ENCODE measurements around the gene HBA2.
"Not testable (repeated sequence)": the region's sequence is repeated elsewhere in the genome, so short reads cannot be mapped to it uniquely, and the experiment has no call there.

The HBA2 gene

DNA sequence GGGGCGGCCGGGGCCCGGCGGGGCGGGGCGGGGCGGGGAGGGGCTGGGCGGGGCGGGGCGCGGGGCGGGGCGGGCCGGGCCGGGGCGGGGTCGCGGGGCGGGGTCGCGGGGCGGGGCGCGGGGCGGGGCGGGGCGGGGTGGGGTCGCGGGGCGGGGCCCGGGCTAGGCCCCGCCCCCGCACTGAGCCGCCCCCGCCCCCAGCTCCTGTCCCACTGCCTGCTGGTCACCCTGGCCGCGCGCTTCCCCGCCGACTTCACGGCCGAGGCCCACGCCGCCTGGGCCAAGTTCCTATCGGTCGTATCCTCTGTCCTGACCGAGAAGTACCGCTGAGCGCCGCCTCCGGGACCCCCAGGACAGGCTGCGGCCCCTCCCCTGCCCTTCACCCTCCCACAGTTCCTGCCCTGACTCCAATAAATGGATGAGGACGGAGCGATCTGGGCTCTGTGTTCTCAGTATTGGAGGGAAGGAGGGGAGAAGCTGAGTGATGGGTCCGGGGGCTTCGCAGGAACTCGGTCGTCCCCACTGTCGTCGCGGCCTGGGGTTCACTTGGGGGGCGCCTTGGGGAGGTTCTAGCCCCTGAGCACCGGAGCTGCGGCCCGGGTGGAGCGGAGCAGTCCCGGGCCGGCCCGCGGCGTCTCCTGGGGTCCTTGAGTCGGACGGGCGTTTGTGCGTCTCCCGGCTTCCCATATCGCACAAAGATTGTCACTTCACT, 7.7 kb upstream of the HBA2 start:
- Mint-ChIP-seq H3K9me3 (no peaks in the 10 kb centered on the region), H3K36me3 (ENCODE audit: low read depth) (no peaks in the 10 kb centered on the region), H3K27me3 (peaks cover 45% of the 10 kb centered on the region), H3K4me3 (no peak overlapping the region), H3K27ac (no peak overlapping the region), H3K4me1 (ENCODE audit: low read depth) (peaks cover 16% of the 10 kb centered on the region)

DNA sequence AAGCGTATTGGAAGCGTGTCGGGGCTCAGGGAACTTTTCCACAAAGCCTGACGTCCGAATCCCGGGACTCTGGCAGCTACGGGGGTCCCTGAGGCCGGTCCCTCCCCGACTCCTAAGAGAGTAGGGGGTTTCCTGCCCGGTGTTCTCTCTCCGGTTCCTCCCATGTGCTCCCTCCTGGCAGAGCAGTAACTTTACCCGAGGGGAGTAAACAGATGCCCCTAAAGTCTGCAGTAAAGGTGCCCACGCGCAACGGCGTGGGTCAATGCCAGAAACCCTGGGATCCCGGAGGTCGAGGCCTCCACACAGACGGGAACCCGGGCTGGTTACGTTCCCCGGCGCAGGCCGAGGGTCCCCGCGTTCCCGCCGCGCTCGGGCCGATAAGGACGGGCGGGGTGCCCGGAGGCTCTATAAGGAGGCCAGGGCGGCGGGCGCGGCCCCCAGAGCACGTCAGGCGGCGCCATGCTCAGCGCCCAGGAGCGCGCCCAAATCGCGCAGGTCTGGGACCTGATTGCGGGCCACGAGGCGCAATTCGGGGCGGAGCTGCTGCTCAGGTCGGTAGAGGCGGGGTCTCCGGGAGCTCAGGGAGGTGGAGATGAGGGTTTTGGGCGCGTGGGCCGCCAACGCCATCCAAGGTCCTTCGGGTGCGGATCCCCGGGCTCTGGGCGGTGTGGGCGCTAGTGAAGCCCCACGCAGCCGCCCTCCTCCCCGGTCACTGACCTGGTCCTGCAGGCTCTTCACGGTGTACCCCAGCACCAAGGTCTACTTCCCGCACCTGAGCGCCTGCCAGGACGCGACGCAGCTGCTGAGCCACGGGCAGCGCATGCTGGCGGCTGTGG, 6.9 kb upstream of the HBA2 start, which contains the start of gene HBM:
Gene HBM, plus strand, starts transcription at position 440 of the 836 bp plus-strand sequence. Its CDS starts 20 bp downstream, at position 460.
- Mint-ChIP-seq H3K4me3 (peak within 1 kb of the TSS; percentile 30), H3K27me3 (peaks cover 51% of the 10 kb centered on the region), H3K9me3 (no peaks in the 10 kb centered on the region), H3K4me1 (ENCODE audit: low read depth) (peaks cover 16% of the 10 kb centered on the region), H3K36me3 (ENCODE audit: low read depth) (no peaks in the 10 kb centered on the region), H3K27ac (no peak within 1 kb of the TSS)

DNA sequence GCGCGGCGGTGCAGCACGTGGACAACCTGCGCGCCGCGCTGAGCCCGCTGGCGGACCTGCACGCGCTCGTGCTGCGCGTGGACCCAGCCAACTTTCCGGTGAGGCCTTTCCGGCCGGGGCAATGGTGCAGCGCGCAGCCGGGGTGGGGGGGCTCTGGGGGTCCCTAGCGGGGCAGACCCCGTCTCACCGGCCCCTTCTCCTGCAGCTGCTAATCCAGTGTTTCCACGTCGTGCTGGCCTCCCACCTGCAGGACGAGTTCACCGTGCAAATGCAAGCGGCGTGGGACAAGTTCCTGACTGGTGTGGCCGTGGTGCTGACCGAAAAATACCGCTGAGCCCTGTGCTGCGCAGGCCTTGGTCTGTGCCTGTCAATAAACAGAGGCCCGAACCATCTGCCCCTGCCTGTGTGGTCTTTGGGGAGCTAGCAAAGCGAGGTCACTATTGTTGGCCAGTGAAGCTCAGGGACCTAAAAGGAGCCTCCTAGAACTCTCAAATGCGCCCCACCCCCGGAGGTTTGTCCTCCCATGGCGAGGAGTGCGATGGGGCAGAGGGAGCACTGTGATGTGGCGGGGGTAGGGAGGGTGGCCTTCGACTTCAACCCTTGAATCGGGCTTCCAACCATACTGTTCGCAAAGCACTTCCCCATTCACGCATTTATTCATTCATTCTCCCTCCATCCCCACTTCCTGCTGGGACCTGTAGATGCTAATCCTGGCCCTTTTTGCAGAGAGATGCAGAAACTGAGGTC, 6.1 kb upstream of the HBA2 start:
- H3K9me3 Mint-ChIP-seq: no peaks in the 10 kb centered on the region
- peaks cover 50% of the 10 kb centered on the region for H3K27me3 Mint-ChIP-seq
- no peak overlapping the region for H3K27ac Mint-ChIP-seq
- H3K4me1 Mint-ChIP-seq (ENCODE audit: low read depth): peaks cover 16% of the 10 kb centered on the region
- peak overlapping the region; percentile 30 for H3K4me3 Mint-ChIP-seq
- no peaks in the 10 kb centered on the region for H3K36me3 Mint-ChIP-seq (ENCODE audit: low read depth)

DNA sequence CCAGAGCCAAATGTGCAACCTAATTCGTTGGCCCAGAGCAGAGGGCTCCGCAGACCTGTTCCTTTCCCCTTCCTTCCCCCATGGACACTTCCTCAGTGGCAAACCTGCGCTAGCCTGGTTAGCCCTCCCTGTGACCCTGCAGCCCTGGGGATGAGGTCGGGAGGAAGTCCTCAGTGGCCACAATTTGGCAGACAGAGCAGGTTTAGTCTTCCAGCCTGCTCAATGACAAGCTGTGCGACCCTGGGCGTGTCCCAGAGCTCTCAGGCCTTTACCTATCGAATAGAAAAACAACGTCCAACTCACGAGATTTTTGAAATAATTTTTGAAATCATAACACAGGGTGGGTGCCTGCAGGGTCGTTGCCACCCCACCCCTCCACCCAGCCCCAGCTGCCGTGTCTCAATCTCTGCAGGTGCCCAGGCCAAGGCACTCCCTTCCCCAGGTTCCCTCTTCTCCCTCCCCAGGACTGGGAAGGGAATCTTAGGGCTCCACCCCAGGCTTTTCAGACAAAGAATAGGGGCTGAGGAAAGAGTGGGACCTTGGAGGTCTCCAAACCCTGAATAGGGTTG, 5.5 kb upstream of the HBA2 start:
- Mint-ChIP-seq H3K27me3 (peaks cover 55% of the 10 kb centered on the region), H3K27ac (no peak overlapping the region), H3K4me3 (no peak overlapping the region), H3K9me3 (no peaks in the 10 kb centered on the region), H3K4me1 (ENCODE audit: low read depth) (peaks cover 16% of the 10 kb centered on the region), H3K36me3 (ENCODE audit: low read depth) (no peaks in the 10 kb centered on the region)

DNA sequence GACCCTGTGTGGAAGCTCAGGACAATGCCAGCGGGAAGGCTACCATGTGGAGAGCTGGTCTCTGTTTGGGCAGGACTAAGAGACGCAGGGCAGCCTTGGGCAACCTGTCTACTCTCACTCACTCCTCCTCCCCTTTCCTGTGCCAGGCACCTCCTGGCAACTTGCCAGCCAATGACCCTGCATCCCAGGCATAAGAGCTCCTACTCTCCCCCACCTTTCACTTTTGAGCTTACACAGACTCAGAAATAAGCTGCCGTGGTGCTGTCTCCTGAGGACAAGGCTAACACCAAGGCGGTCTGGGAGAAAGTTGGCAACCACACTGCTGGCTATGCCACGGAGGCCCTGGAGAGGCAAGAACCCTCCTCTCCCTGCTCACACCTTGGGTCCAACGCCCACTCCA, 4.3 kb upstream of the HBA2 start:
- Mint-ChIP-seq H3K36me3 (ENCODE audit: low read depth) (no peaks in the 10 kb centered on the region), H3K27me3 (peaks cover 53% of the 10 kb centered on the region), H3K4me1 (ENCODE audit: low read depth) (peaks cover 17% of the 10 kb centered on the region), H3K4me3 (no peak overlapping the region), H3K27ac (no peak overlapping the region), H3K9me3 (no peaks in the 10 kb centered on the region)

DNA sequence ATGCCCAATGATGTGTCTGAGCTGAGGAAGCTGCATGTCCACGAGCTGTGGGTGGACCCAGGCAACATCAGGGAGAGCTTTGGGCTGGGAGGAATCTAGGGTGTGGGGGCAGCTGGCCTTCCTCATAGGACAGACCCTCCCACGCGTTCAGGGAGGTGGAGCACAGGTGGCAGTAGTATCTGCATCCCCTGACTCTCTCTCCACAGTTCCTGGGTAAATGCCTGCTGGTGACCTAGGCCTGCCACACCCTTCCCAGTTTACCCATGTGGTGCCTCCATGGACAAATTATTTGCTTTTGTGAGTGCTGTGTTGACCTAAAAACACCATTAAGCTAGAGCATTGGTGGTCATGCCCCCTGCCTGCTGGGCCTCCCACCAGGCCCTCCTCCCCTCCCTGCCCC, 3.7 kb upstream of the HBA2 start:
- no peaks in the 10 kb centered on the region for H3K9me3 Mint-ChIP-seq
- peaks cover 19% of the 10 kb centered on the region for H3K4me1 Mint-ChIP-seq (ENCODE audit: low read depth)
- no peaks in the 10 kb centered on the region for H3K36me3 Mint-ChIP-seq (ENCODE audit: low read depth)
- H3K4me3 Mint-ChIP-seq: no peak overlapping the region
- no peak overlapping the region for H3K27ac Mint-ChIP-seq
- peaks cover 59% of the 10 kb centered on the region for H3K27me3 Mint-ChIP-seq

DNA sequence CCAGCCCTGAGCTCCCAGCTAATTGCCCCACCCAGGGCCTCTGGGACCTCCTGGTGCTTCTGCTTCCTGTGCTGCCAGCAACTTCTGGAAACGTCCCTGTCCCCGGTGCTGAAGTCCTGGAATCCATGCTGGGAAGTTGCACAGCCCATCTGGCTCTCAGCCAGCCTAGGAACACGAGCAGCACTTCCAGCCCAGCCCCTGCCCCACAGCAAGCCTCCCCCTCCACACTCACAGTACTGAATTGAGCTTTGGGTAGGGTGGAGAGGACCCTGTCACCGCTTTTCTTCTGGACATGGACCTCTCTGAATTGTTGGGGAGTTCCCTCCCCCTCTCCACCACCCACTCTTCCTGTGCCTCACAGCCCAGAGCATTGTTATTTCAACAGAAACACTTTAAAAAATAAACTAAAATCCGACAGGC, 2.6 kb upstream of the HBA2 start:
- not testable (repeated sequence) for H3K9me3 Mint-ChIP-seq; H3K36me3 Mint-ChIP-seq (ENCODE audit: low read depth); H3K4me3 Mint-ChIP-seq; H3K27ac Mint-ChIP-seq
- H3K4me1 Mint-ChIP-seq (ENCODE audit: low read depth): peaks cover 22% of the 10 kb centered on the region
- peaks cover 68% of the 10 kb centered on the region for H3K27me3 Mint-ChIP-seq

DNA sequence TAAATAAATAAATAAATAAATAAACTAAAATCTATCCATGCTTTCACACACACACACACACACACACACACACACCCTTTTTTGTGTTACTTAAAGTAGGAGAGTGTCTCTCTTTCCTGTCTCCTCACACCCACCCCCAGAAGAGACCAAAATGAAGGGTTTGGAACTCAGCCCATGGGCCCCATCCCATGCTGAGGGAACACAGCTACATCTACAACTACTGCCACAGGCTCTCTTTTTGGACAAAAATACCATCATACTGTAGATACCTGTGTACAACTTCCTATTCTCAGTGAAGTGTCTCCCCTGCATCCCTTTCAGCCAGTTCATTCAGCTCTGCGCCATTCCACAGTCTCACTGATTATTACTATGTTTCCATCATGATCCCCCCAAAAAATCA, 1.9 kb upstream of the HBA2 start:
- no peak overlapping the region for H3K27ac Mint-ChIP-seq
- no peaks in the 10 kb centered on the region for H3K9me3 Mint-ChIP-seq
- H3K27me3 Mint-ChIP-seq: peaks cover 68% of the 10 kb centered on the region
- no peaks in the 10 kb centered on the region for H3K36me3 Mint-ChIP-seq (ENCODE audit: low read depth)
- no peak overlapping the region for H3K4me3 Mint-ChIP-seq
- peaks cover 22% of the 10 kb centered on the region for H3K4me1 Mint-ChIP-seq (ENCODE audit: low read depth)

DNA sequence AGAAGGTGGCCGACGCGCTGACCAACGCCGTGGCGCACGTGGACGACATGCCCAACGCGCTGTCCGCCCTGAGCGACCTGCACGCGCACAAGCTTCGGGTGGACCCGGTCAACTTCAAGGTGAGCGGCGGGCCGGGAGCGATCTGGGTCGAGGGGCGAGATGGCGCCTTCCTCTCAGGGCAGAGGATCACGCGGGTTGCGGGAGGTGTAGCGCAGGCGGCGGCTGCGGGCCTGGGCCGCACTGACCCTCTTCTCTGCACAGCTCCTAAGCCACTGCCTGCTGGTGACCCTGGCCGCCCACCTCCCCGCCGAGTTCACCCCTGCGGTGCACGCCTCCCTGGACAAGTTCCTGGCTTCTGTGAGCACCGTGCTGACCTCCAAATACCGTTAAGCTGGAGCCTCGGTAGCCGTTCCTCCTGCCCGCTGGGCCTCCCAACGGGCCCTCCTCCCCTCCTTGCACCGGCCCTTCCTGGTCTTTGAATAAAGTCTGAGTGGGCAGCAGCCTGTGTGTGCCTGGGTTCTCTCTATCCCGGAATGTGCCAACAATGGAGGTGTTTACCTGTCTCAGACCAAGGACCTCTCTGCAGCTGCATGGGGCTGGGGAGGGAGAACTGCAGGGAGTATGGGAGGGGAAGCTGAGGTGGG, 657 bp downstream of the HBA2 start:
- H3K27ac Mint-ChIP-seq; H3K9me3 Mint-ChIP-seq; H3K4me3 Mint-ChIP-seq; H3K36me3 Mint-ChIP-seq (ENCODE audit: low read depth): not testable (repeated sequence)
- Mint-ChIP-seq H3K27me3 (peaks cover 61% of the 10 kb centered on the region), H3K4me1 (ENCODE audit: low read depth) (peaks cover 17% of the 10 kb centered on the region)

DNA sequence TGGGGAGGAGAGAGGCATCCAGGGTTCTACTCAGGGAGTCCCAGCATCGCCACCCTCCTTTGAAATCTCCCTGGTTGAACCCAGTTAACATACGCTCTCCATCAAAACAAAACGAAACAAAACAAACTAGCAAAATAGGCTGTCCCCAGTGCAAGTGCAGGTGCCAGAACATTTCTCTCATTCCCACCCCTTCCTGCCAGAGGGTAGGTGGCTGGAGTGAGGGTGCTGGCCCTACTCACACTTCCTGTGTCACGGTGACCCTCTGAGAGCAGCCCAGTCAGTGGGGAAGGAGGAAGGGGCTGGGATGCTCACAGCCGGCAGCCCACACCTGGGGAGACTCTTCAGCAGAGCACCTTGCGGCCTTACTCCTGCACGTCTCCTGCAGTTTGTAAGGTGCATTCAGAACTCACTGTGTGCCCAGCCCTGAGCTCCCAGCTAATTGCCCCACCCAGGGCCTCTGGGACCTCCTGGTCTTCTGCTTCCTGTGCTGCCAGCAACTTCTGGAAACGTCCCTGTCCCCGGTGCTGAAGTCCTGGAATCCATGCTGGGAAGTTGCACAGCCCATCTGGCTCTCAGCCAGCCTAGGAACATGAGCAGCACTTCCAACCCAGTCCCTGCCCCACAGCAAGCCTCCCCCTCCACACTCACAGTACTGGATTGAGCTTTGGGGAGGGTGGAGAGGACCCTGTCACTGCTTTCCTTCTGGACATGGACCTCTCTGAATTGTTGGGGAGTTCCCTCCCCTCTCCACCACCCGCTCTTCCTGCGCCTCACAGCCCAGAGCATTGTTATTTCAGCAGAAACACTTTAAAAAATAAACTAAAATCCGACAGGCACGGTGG, 1.5 kb downstream of the HBA2 start:
- H3K27ac Mint-ChIP-seq; H3K4me3 Mint-ChIP-seq; H3K36me3 Mint-ChIP-seq (ENCODE audit: low read depth); H3K9me3 Mint-ChIP-seq: not testable (repeated sequence)
- Mint-ChIP-seq H3K4me1 (ENCODE audit: low read depth) (peaks cover 17% of the 10 kb centered on the region), H3K27me3 (peaks cover 60% of the 10 kb centered on the region)

DNA sequence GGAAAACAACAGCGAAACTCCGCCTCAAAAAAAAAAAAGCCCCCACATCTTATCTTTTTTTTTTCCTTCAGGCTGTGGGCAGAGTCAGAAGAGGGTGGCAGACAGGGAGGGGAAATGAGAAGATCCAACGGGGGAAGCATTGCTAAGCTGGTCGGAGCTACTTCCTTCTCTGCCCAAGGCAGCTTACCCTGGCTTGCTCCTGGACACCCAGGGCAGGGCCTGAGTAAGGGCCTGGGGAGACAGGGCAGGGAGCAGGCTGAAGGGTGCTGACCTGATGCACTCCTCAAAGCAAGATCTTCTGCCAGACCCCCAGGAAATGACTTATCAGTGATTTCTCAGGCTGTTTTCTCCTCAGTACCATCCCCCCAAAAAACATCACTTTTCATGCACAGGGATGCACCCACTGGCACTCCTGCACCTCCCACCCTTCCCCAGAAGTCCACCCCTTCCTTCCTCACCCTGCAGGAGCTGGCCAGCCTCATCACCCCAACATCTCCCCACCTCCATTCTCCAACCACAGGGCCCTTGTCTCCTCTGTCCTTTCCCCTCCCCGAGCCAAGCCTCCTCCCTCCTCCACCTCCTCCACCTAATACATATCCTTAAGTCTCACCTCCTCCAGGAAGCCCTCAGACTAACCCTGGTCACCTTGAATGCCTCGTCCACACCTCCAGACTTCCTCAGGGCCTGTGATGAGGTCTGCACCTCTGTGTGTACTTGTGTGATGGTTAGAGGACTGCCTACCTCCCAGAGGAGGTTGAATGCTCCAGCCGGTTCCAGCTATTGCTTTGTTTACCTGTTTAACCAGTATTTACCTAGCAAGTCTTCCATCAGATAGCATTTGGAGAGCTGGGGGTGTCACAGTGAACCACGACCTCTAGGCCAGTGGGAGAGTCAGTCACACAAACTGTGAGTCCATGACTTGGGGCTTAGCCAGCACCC, 2.6 kb downstream of the HBA2 start:
- no peaks in the 10 kb centered on the region for H3K36me3 Mint-ChIP-seq (ENCODE audit: low read depth)
- no peaks in the 10 kb centered on the region for H3K9me3 Mint-ChIP-seq
- H3K4me1 Mint-ChIP-seq (ENCODE audit: low read depth): peaks cover 21% of the 10 kb centered on the region
- H3K27me3 Mint-ChIP-seq: peaks cover 62% of the 10 kb centered on the region
- no peak overlapping the region for H3K27ac Mint-ChIP-seq
- H3K4me3 Mint-ChIP-seq: no peak overlapping the region

DNA sequence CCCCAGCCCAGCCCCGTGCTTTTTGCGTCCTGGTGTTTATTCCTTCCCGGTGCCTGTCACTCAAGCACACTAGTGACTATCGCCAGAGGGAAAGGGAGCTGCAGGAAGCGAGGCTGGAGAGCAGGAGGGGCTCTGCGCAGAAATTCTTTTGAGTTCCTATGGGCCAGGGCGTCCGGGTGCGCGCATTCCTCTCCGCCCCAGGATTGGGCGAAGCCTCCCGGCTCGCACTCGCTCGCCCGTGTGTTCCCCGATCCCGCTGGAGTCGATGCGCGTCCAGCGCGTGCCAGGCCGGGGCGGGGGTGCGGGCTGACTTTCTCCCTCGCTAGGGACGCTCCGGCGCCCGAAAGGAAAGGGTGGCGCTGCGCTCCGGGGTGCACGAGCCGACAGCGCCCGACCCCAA, 3.3 kb downstream of the HBA2 start:
- H3K27ac Mint-ChIP-seq; H3K36me3 Mint-ChIP-seq (ENCODE audit: low read depth); H3K9me3 Mint-ChIP-seq: not testable (repeated sequence)
- Mint-ChIP-seq H3K4me3 (peak overlapping the region; percentile 30), H3K4me1 (ENCODE audit: low read depth) (peaks cover 21% of the 10 kb centered on the region), H3K27me3 (peaks cover 56% of the 10 kb centered on the region)
